Hepatocyte (in vitro differentiated cells): ENCODE results near the gene FBXL3.

Experiments
- CTCF ChIP-seq: fragments of 200-600 bp; sonication (generic); IDR thresholded peaks from 2 replicates; pipeline ENCODE4 v1.5.1; 2016; ENCODE audit warnings: antibody characterized with exemption, mild to moderate bottlenecking; ENCODE audit not compliant: poor library complexity
- EZH2 ChIP-seq: fragments of 200-600 bp; sonication (generic); IDR thresholded peaks from 2 replicates; pipeline ENCODE4 v1.6.1; 2016; ENCODE audit warnings: antibody characterized with exemption, mild to moderate bottlenecking, borderline replicate concordance

GRCh38 chr13:77009011-77009410 is 17.9 kb downstream of the FBXL3 start:
- no peak for TF ChIP-seq CTCF
- no peak for TF ChIP-seq EZH2
